ENCODE results near the gene FBXO42. TPM values are rescaled to one million over a fixed set of nuclear protein-coding genes. Genes with fewer than 3 reads are reported as not detected.

Gene FBXO42
- total and polyA plus RNA-seq, 2 experiments from 2014 or later = 28.6 to 40.8 TPM

DNA sequence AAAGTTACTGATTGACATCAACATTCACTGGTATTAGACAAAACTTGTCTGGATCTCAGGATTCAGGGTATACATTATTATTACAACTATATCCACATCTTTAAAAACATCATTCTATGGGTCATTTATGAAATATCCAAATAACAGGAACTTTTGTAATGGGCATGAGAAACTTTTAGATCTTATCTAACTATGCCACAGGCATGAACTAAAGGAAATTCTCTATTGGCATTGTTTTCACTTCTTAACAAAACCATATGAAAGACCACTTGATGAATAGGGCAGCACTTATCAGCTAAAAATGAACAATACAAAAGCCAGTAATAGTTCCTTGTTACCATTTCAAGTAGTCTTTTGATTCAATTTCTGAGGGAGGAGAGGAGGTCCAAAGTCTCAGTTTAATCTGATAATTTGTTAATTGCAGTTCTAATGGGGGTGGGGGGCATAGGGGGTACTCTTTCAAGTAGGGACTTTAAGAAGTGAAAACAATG lies 84.5 kb downstream of the FBXO42 start:
- no peaks in the 10 kb centered on the region for H3K9me3 ChIP-seq (ENCODE audit: low read depth)
- peak in 1 of 2 donors; percentile 13 for DNase-seq (ENCODE audit: low read depth in 1 of 2, low spot score in 1 of 2)
- peaks cover 49% of the 10 kb centered on the region for H3K4me1 ChIP-seq (ENCODE audit: low read depth)
- TF ChIP-seq, protein P1, sequence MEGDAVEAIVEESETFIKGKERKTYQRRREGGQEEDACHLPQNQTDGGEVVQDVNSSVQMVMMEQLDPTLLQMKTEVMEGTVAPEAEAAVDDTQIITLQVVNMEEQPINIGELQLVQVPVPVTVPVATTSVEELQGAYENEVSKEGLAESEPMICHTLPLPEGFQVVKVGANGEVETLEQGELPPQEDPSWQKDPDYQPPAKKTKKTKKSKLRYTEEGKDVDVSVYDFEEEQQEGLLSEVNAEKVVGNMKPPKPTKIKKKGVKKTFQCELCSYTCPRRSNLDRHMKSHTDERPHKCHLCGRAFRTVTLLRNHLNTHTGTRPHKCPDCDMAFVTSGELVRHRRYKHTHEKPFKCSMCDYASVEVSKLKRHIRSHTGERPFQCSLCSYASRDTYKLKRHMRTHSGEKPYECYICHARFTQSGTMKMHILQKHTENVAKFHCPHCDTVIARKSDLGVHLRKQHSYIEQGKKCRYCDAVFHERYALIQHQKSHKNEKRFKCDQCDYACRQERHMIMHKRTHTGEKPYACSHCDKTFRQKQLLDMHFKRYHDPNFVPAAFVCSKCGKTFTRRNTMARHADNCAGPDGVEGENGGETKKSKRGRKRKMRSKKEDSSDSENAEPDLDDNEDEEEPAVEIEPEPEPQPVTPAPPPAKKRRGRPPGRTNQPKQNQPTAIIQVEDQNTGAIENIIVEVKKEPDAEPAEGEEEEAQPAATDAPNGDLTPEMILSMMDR (IDR thresholded peaks at IDR 0.05; ENCODE audit: low read depth, low read length) = no peak
- H3K4me3 ChIP-seq = no peak overlapping the region
- H3K27me3 ChIP-seq = no peaks in the 10 kb centered on the region
- H3K27ac ChIP-seq = peak overlapping the region; percentile 85
- H3K36me3 ChIP-seq = no peaks in the 10 kb centered on the region

DNA sequence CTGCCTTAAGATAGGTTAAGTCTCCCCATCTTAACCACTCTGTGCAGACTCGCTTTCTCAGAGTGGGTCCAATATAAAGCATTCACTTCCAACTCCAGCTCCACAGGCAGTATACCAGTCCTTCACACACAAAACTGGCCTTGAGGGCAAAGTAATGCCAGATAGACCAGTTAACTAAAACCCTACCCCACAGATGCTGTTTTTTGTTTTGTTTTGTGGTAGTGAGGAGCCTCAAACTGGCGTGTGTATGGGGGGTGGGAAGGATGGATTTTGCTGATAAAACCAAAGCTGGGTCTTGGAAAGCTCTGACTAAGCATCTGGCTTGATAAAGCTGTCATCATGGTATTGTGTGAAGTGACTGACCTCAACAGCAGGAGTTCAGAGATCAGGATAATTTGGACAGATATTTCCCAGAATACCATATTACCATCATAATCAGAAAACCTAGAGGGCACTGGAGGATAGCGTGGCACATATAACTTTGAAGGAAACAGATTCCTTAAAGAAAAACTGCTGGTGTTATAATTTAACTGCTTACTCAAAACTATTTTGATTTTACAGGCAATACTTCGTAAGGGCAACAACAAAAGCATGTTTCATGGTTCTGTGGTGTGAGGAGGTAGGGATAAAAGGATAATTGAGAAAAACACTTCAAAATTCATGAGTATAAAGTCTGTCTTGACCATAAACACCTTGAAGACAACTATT lies 85.7 kb downstream of the FBXO42 start:
- Histone ChIP-seq H3K9me3 (ENCODE audit: low read depth) (no peaks in the 10 kb centered on the region), H3K4me3 (no peak overlapping the region), H3K27me3 (no peaks in the 10 kb centered on the region), H3K36me3 (no peaks in the 10 kb centered on the region), H3K27ac (peak overlapping the region; percentile 85), H3K4me1 (ENCODE audit: low read depth) (peaks cover 49% of the 10 kb centered on the region)
- peak; percentile 66 to 81 for DNase-seq (ENCODE audit: low read depth in 1 of 2, low spot score in 1 of 2)
- TF ChIP-seq, protein P1 (IDR thresholded peaks at IDR 0.05; ENCODE audit: low read depth, low read length) = no peak

DNA sequence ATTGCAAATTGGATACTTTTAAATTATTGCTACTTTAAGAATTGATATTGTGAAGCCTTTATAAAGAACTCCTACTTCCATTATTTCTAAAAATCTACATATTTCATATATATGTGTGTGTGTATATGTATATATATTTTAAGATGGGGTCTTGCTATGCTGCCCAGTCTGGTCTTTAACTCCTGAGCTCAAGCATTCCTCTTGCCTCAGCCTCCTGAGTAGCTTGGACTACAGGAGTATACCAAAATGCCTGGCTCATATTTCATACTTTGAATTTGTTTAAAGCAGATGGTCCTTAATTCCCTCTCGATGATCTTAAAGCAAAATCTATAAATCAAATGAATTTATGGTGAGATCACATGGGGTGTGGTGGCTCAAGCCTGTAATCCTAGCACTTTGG lies 90.2 kb downstream of the FBXO42 start:
- DNase-seq (ENCODE audit: low read depth in 1 of 2, low spot score in 1 of 2) = no peak
- Histone ChIP-seq H3K27me3 (no peaks in the 10 kb centered on the region), H3K9me3 (ENCODE audit: low read depth) (no peaks in the 10 kb centered on the region), H3K4me3 (no peak overlapping the region), H3K27ac (no peak overlapping the region), H3K36me3 (no peaks in the 10 kb centered on the region), H3K4me1 (ENCODE audit: low read depth) (peaks cover 36% of the 10 kb centered on the region)
- TF ChIP-seq, protein P1 (IDR thresholded peaks at IDR 0.05; ENCODE audit: low read depth, low read length) = no peak

DNA sequence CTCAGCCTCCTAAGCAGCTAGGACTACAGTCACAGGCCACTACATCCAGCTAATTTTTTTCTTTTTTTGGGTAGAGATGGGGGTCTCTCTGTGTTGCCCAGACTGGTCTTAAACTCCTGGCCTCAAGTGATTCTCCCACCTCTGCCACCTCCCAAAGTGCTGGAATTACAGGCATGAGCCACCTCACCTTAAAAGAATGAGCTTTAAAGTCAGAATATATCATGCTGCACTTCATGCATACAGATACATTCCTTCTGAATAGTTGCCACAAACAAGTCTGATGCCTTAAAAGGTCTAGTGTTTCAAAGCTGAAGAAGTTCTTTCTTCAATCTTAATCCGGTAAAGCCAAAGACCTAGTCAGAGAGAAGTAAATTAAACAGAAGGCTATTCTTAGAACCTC lies 91.5 kb downstream of the FBXO42 start:
- DNase-seq (ENCODE audit: low read depth in 1 of 2, low spot score in 1 of 2) = no peak
- H3K27me3 ChIP-seq = no peaks in the 10 kb centered on the region
- H3K4me3 ChIP-seq = no peak overlapping the region
- TF ChIP-seq, protein P1 (IDR thresholded peaks at IDR 0.05; ENCODE audit: low read depth, low read length) = no peak
- H3K9me3 ChIP-seq (ENCODE audit: low read depth) = no peaks in the 10 kb centered on the region
- H3K4me1 ChIP-seq (ENCODE audit: low read depth) = peaks cover 24% of the 10 kb centered on the region
- H3K27ac ChIP-seq = no peak overlapping the region
- peaks cover 4% of the 10 kb centered on the region for H3K36me3 ChIP-seq

DNA sequence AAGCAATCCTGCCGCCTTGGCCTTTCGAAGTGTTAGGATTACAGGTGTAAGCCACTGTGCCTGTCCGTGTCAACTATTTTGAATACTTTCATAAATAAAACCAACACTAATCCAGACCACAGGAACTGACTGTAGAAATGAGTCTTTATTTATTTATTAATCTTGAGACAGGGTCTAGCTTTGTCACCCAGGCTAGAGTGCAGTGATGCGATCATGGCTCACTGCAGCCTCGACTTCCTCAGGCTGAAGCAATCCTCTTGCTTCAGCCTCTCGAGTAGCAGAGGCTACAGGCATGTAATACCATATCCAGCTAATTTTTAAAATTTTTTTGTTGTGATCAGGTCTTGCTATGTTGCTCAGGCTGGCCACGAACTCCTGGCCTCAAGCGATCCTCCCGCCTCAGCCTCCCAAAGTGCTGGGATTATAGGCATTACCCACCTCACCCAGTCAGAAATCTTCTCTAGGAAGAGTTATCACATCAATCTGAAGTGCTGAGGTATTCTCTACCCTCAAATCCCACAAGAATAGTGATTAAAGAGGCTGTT lies 93.6 kb downstream of the FBXO42 start:
- Histone ChIP-seq H3K27ac (no peak overlapping the region), H3K9me3 (ENCODE audit: low read depth) (no peaks in the 10 kb centered on the region), H3K4me1 (ENCODE audit: low read depth) (peaks cover 13% of the 10 kb centered on the region), H3K4me3 (no peak overlapping the region), H3K36me3 (peaks cover 17% of the 10 kb centered on the region), H3K27me3 (no peaks in the 10 kb centered on the region)
- no peak for DNase-seq (ENCODE audit: low read depth in 1 of 2, low spot score in 1 of 2)
- TF ChIP-seq, protein P1 (IDR thresholded peaks at IDR 0.05; ENCODE audit: low read depth, low read length) = no peak

All from cardiac muscle cell (in vitro differentiated cells and primary cell).